Measurements from ENCODE around the gene SRL.

GRCh38 chr16:4260360-4260759 lies 18.5 kb upstream of the SRL start:
- TF ChIP-seq POLR2AphosphoS5 (IDR thresholded peaks at IDR 0.05) (peak; percentile 74), CTCF (IDR thresholded peaks at IDR 0.05) (no peak)

Data from prostate gland (tissue), 2 donors.